HG02943 (cell line): Measurements from ENCODE around the gene MIEN1.
"Not testable (repeated sequence)": the region's sequence is repeated elsewhere in the genome, so short reads cannot be mapped to it uniquely, and the experiment has no call there.

Experiments
- ATAC-seq: cut with Tn5 transposase; IDR thresholded peaks from one replicate; pipeline ENCODE4 v1.9.1; 2021; ENCODE audit warnings: mild to moderate bottlenecking, low read depth, moderate library complexity; ENCODE audit not compliant: unreplicated experiment

The MIEN1 gene

DNA sequence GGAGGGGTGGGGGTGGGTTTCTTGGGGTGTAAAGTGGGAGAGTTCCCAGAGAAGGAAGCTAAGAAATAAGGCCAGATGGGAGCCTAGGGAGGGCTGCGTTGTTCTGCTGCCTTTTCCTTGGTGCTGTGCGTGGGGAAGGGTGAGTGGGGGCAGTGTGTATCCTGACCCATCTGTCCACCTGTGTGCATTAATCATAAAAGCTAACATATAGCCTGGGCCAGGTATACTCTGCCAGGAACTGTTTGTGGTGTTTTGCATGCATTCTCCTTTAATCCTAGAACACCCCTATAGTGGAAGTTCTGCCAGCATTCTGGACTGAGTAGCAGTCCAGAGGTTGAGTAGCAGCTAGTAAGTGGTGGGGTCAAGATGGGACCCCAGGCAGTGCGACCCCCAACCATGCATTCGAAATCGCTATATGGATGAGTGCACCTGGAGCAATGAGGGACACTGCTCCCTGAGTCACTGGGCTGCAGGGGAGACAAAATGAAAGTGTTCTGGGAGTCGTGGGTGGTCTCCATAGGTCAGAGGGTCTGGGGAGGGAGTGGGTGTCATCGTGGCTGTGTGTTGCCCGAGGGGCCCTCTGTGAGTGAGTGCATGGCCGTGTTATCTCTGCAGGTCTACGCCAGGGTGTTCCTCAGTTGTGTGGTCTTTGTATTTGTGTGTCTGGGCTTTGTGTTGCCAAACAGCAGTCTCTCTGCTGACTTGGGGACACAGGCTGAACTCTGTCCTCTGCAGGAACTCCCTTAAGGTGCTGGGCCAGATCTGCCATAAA is 29.1 kb downstream of the MIEN1 start:
- no peak for ATAC-seq

DNA sequence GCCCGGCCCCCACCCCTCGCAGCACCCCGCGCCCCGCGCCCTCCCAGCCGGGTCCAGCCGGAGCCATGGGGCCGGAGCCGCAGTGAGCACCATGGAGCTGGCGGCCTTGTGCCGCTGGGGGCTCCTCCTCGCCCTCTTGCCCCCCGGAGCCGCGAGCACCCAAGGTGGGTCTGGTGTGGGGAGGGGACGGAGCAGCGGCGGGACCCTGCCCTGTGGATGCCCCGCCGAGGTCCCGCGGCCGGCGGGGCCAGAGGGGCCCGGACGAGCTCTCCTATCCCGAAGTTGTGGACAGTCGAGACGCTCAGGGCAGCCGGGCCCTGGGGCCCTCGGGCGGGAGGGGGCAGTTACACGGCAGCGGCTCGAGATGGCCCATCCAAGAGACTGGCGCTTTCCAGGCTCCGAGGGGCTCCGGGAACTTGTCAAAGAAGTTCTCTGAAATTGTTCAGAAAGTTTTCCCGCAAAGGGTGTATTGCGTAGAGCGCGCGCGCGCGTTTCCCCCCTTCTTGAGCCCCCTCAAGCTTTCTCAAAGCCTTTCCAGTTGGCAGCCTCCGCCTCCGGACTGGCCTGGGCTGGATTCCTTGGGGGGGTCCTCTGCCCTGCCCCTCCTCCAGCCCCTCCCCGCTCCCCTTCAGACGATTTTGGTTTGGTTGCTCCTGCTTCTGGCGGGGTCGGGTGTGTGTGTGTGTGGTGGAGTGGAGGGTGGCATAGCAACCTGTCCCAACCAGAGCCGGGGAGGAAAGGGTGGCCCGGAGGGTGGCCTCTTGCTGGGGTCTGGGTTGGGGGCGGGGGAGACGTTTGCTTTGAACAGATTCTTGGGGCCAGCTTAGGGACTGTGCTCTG is 30.0 kb downstream of the MIEN1 start:
- no peak for ATAC-seq

DNA sequence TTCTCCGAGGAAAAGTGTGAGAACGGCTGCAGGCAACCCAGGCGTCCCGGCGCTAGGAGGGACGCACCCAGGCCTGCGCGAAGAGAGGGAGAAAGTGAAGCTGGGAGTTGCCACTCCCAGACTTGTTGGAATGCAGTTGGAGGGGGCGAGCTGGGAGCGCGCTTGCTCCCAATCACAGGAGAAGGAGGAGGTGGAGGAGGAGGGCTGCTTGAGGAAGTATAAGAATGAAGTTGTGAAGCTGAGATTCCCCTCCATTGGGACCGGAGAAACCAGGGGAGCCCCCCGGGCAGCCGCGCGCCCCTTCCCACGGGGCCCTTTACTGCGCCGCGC is 30.5 kb downstream of the MIEN1 start, which contains the start of gene ERBB2:
Gene ERBB2 (plus strand): TSS at position 247 of the 330 bp plus-strand sequence. CDS start 175 bp downstream, outside the sequence.
- no peak for ATAC-seq

DNA sequence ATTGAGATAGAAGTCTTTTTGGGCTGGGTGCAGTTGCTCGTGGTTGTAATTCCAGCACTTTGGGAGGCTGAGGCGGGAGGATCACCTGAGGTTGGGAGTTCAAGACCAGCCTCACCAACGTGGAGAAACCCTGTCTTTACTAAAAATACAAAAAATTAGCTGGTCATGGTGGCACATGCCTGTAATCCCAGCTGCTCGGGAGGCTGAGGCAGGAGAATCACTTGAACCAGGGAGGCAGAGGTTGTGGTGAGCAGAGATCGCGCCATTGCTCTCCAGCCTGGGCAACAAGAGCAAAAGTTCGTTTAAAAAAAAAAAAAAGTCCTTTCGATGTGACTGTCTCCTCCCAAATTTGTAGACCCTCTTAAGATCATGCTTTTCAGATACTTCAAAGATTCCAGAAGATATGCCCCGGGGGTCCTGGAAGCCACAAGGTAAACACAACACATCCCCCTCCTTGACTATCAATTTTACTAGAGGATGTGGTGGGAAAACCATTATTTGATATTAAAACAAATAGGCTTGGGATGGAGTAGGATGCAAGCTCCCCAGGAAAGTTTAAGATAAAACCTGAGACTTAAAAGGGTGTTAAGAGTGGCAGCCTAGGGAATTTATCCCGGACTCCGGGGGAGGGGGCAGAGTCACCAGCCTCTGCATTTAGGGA is 31.0 kb downstream of the MIEN1 start:
- not testable (repeated sequence) for ATAC-seq

DNA sequence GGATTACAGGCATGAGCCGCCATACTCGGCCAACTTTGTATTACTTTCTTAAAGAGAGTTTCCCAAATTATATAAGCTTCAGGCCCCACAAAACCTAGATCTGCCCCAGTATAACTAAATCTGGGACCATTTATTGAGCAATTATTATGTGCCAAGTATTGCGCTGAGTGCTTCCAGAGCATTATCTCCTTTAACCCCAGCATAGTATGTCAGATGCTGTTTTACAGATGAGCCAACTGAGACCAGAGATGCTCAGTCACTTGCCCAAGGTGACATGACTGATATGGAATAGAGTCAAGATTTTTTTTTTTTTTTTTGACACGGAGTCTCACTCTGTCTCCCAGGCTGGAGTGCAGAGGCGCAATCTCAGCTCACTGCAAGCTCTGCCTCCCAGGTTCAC is 32.4 kb downstream of the MIEN1 start:
- ATAC-seq: no peak

DNA sequence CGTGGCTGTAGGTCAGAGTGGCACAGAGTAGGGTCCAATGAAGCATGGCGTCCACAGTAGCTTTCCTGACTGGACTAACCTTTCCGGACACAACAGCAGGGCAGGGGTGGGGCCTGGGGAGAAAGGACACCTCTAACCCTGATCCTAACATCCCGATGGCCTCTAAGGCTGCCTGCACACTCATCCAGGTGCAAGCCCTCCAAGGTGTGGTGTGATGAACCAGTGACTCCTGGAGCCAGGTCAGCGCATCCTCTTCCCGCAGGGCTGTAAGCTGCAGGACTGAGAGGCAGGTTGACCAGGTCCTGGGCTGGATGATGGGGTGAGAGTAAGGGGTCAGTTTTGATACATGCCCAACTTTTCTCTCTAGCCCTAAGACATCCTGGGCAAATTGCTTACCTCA is 33.6 kb downstream of the MIEN1 start:
- no peak for ATAC-seq

DNA sequence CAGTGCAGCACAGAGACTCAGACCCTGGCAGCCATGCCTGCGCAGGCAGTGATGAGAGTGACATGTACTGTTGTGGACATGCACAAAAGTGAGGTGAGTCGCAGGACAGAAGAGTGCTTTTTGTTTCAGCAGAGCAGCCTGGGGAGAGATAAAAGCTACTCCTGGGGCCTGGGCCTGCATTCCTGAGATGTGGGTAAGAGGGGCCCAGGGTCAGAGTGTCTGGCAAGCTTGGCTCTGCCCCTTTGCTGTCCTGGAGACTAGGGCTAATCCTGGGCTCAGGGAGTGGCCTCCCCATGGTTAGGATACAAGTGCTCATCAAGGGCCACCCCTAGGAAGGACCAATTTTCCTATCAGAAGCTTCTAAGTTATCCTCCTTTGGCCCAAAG is 35.2 kb downstream of the MIEN1 start:
- no peak for ATAC-seq

GRCh38 chr17:39694593-39694992 is 35.7 kb downstream of the MIEN1 start:
- no peak for ATAC-seq

DNA sequence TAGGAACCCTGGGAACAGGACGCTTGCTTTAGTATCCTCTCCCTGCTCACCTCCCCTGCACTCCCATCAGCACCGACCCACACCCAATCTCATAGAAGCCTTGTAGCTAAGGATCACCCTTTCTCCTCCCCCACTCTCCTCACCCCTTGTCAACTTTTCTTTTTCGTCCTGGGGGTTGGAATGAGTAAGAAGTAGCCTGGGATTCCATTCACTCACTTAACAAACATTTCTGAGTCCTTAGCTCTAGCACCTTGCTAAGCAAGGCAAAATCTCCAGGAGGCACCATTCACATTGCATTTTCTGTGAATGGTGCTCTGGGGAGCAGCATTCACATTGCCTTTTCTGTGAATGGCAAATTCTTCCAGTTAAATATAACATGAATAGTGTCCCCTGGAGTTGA is 41.4 kb downstream of the MIEN1 start:
- ATAC-seq: no peak

GRCh38 chr17:39688475-39688835 is 41.9 kb downstream of the MIEN1 start:
- no peak for ATAC-seq

DNA sequence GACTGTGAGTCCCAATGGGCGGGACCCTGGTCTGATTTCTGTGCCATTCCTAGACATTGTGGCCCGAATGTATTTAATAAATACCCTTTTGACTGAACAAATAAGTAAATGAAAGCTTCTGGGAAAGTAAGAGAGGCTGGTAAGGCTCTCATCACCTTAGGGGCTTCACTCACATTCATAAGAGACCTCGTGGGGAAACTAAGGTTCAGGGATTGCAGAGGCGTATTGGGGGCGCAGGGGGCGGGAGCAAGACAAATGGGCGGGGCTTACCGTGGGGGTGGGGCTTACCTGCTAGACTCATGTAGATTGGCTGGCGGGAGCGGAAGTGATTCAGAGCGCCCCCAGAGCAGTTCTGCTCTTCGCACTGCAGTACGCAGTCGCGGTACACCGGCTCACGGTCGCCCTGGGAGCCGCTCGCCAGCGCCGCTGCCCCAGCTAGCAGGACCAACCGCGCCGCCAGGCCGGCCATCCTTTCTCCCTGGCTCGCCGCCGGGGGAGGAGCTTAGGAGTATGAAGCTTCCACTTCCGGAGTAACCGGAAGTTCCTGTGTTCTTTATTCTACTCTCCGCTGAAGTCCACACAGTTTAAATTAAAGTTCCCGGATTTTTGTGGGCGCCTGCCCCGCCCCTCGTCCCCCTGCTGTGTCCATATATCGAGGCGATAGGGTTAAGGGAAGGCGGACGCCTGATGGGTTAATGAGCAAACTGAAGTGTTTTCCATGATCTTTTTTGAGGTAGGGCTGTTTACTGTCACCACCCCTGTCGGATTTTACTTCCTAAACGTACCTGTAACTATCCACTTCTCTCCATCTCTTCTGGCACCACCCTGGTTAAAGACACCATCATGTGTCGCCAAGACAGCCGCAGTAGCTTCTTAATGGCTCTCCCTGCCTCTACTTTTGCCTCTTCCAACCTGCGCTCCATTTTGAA is 42.5 kb downstream of the MIEN1 start, which contains the start of gene PGAP3:
Gene PGAP3 (minus strand): TSS at position 512 of the 929 bp plus-strand sequence. CDS start 43 bp downstream, at position 469.
- peak; percentile 84 for ATAC-seq

DNA sequence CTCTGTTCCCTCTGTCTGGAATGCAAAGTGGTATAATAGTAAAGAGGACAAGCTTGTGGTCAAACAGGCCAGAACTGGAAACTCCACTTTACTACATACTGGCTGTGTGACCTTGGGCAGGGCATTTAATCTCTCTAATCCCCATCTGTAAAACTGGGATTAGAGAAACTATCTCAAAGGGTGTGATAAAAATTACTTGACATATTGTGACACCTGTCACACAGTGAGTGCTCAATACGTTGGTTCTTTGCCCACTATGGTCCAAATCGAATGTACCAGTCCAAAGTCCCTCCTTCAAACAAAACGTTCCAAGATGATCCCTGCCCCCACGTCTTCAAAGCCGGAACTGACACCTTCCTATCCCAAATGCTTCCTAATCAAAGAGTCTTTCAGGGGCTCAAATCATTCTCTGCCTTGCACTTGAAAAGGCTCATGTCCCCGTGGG is 43.2 kb downstream of the MIEN1 start:
- ATAC-seq: no peak

- ATAC-seq: no peak
Observed at GRCh38 chr17:39684369-39685192, 45.8 kb downstream of the MIEN1 start.

DNA sequence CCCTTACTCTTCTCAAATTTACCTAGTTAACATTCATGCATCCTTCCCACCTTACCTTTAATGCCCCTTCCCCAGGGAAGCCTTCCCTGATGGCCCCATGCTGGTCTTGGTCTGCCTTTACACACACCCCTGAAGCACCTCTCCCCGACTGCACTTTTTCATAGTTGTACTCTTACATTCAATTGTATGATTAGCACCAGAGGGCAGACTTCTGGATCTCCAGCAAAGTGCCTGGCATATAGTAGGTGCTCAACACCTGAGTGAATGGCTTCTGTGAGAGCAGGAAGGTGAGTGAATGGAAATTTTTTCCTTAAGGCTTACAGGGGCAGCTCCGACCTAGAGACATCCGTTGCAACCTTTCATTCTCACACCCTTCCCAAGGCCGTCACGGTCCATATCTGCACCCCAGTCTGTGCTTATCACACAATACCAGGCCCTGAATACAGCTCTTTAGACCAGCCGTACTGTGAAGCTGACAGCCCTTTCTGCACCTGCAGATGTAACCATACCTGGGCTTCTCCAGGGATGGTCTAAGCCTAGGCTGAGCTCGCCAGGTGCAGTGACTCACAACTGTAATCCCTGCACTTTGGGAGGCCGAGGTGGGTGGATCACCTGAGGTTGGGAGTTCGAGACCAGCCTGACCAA is 46.9 kb downstream of the MIEN1 start:
- ATAC-seq: no peak

- ATAC-seq: no peak
Observed at GRCh38 chr17:39679521-39680192, 50.7 kb downstream of the MIEN1 start.
